Skeletal muscle tissue (tissue), 4 donors: ENCODE data around the gene TADA2B. TPM values are rescaled to one million over a fixed set of nuclear protein-coding genes. Genes with fewer than 3 reads are reported as not detected.

Experiments used
- H3K27ac ChIP-seq: one replicate; pipeline ENCODE4 v1.7.0; 2013; ENCODE audit warnings: mild to moderate bottlenecking, low read depth, low read length, inconsistent platforms
- H3K27me3 ChIP-seq, 3 donors: one replicate each; pipeline ENCODE4 v1.7.0; 2013; ENCODE audit warnings: low read length in 3 of 3; ENCODE audit not compliant: control insufficient read depth in 3 of 3, insufficient read depth in 3 of 3
- H3K36me3 ChIP-seq, 3 donors: one replicate each; pipeline ENCODE4 v1.7.0; 2013; ENCODE audit warnings: low read length in 3 of 3; ENCODE audit not compliant: control insufficient read depth in 3 of 3, insufficient read depth in 3 of 3
- H3K4me1 ChIP-seq, 3 donors: one replicate each; pipeline ENCODE4 v1.7.0; 2013; ENCODE audit warnings: low read length in 3 of 3, mild to moderate bottlenecking in 3 of 3; ENCODE audit not compliant: control insufficient read depth in 3 of 3, insufficient read depth in 3 of 3
- H3K4me3 ChIP-seq, 3 donors: one replicate each; pipeline ENCODE4 v1.7.0; 2013; ENCODE audit warnings: low read length in 3 of 3
- H3K9ac ChIP-seq, 3 donors: one replicate each; pipeline ENCODE4 v1.7.0; 2013; ENCODE audit warnings: low read length in 3 of 3, mild to moderate bottlenecking in 3 of 3, moderate library complexity in 2 of 3, low read depth in 1 of 3
- H3K9me3 ChIP-seq, 3 donors: one replicate each; pipeline ENCODE4 v1.7.0; 2013; ENCODE audit warnings: low read length in 3 of 3; ENCODE audit not compliant: control insufficient read depth in 3 of 3
- total RNA-seq: library from RNA; depleted of rRNA; stranded (reverse); fragments of >200 nt; gene quantifications from one replicate; pipeline ENCODE4 v1.2.3, GENCODE V29; 2014
- donor health status: Osteomylitis.

Gene TADA2B
- total RNA-seq, 1 donor from 2014 or later, result 19.3 TPM

GRCh38 chr4:7034262-7035081 is 8.7 kb upstream of the TADA2B start:
- Histone ChIP-seq H3K4me1 (no peaks in the 10 kb centered on the region), H3K27me3 (no peaks in the 10 kb centered on the region), H3K27ac (no peak overlapping the region), H3K9ac (no peak overlapping the region), H3K36me3 (peaks cover 28 to 34% (median 31%) of the 10 kb centered on the region in 3 donors), H3K4me3 (no peak overlapping the region), H3K9me3 (no peaks in the 10 kb centered on the region)

DNA sequence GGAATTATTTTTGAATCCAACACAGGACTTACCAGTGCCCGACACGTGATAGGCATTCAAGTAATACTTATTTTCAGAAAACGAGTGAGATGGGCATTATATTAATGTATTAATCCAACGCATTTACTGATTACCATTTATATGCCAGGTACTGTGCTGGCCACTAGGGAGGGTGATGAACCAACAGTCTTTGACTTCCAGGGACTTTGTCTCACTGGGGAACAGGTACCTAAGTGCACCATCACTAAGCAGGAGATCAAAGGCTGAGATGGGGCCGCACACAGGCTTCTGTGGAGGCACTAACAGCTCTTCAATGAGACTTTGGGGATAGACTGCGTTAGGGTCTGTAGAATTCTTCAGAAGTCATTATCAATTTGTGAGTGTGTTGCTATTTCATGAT is 5.7 kb upstream of the TADA2B start:
- H3K4me3 ChIP-seq, result no peak overlapping the region
- H3K9me3 ChIP-seq, result no peaks in the 10 kb centered on the region
- H3K36me3 ChIP-seq, result peaks cover 2 to 7% (median 3%) of the 10 kb centered on the region in 3 donors
- peaks cover 12 to 14% (median 13%) of the 10 kb centered on the region in 3 donors for H3K4me1 ChIP-seq
- no peak overlapping the region for H3K27ac ChIP-seq
- no peak overlapping the region for H3K9ac ChIP-seq
- H3K27me3 ChIP-seq, result no peaks in the 10 kb centered on the region

DNA sequence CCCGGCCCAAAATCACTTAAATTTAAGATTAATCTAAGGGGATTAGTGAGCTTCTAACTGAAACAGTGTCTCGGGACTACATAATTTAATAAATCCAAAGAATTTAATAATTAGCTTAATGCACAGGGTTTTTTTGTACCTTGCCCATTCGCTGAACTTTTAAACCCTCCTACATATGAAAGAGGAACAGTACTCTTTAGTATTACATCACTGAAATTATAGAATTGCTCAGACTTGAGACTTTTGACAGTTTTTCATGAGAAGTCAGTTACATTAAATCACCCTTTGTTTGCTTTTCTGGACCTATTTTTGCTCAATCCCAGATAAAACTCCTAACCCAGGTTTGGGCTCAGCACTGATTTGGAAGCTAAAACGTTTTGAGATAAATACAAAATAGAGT is 2.4 kb upstream of the TADA2B start:
- Histone ChIP-seq H3K9me3 (no peaks in the 10 kb centered on the region), H3K27ac (no peak overlapping the region)

DNA sequence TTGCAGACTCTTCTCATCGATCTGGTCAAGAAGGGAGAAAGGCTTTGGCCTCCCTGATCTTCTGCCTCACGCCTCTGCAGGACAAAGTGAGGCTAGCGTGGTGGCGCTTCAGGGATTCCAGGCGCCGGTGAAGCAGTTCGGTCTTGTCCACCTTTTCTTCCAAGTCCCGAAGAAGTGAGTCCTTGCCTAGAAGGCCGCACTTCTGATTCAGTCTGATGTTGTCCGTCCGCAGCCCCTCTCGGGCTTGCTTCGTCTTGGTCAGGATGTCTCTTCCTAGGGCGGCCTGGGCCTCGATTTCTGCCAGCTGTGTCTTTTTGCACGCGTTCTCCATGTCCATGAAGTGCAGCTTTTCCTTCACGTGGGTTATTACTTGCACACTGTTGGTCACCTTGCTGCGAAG is 1.9 kb upstream of the TADA2B start:
- no peak overlapping the region for H3K27ac ChIP-seq
- peaks cover 0 to 4% (median 4%) of the 10 kb centered on the region in 3 donors for H3K36me3 ChIP-seq
- H3K9ac ChIP-seq, result no peak overlapping the region
- H3K27me3 ChIP-seq, result no peaks in the 10 kb centered on the region
- peaks cover 34 to 41% (median 39%) of the 10 kb centered on the region in 3 donors for H3K4me1 ChIP-seq
- no peaks in the 10 kb centered on the region for H3K9me3 ChIP-seq
- H3K4me3 ChIP-seq, result peak overlapping the region in 1 of 3 donors; percentile 89

More for the DNA sequence above, 2.4 kb upstream of the TADA2B start:
- Histone ChIP-seq H3K27me3 (no peaks in the 10 kb centered on the region), H3K9ac (no peak overlapping the region), H3K36me3 (peaks cover 0 to 4% (median 2%) of the 10 kb centered on the region in 3 donors), H3K4me3 (no peak overlapping the region), H3K4me1 (peaks cover 29 to 36% (median 34%) of the 10 kb centered on the region in 3 donors)

- Histone ChIP-seq H3K9me3 (no peaks in the 10 kb centered on the region), H3K9ac (peak overlapping the region; percentile 61 to 81 (median 71)), H3K4me1 (peaks cover 41 to 48% (median 46%) of the 10 kb centered on the region in 3 donors), H3K4me3 (peak overlapping the region; percentile 76 to 89 (median 81)), H3K27me3 (no peaks in the 10 kb centered on the region), H3K27ac (peak overlapping the region; percentile 78), H3K36me3 (peaks cover 0 to 4% (median 4%) of the 10 kb centered on the region in 3 donors)
Observed at GRCh38 chr4:7041801-7042502, 1.2 kb upstream of the TADA2B start.

- peak overlapping the region; percentile 61 to 81 (median 71) for H3K9ac ChIP-seq
- H3K27ac ChIP-seq, result peak overlapping the region; percentile 78
- H3K27me3 ChIP-seq, result no peaks in the 10 kb centered on the region
- peaks cover 0 to 6% (median 4%) of the 10 kb centered on the region in 3 donors for H3K36me3 ChIP-seq
- peak overlapping the region; percentile 76 to 89 (median 81) for H3K4me3 ChIP-seq
- no peaks in the 10 kb centered on the region for H3K9me3 ChIP-seq
- H3K4me1 ChIP-seq, result peaks cover 48 to 55% (median 53%) of the 10 kb centered on the region in 3 donors
Observed at GRCh38 chr4:7042503-7043283, 479 bp upstream of the TADA2B start.

DNA sequence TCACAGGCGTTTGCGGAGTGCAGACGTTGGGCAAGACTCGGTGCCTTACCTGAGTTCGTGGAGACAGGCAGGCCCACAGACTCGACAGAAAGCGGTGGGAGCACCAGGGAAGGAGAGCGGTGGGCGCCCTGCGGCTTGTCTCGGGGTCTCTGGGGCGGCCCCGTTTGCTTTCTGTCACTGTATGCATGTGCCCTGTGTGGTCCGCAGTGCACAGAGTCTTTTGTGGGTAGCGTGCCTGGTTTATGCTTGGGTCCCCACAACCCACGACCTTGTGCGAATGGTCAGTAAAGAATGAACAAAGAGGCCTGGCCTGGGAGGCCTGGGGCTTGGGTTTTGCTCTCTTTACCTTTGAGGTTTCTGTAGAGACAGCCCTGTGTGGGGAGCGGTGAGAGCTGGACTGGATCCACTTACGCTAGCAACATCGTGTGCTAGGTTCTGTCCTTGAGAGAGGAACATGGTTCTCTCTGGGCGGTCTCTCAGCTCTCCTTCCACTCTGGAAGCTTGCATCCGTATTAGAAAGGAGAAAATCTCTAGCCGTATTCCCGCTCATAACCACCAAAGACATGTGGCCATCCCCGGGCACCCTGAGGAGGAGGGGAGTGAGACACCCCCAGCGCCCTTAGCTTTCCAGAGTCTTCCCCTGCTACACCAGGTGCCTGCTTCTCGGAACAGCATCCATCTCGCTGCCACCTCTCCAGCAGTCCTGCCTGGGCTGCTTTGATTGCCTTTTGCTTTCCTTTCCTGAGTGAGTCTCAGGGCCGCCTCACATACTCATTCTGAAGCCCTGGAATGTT is 1.2 kb downstream of the TADA2B start:
- peak overlapping the region; percentile 95 to 98 (median 98) for H3K9ac ChIP-seq
- H3K27me3 ChIP-seq, result no peaks in the 10 kb centered on the region
- H3K4me3 ChIP-seq, result peak overlapping the region; percentile 91 to 99 (median 92)
- no peaks in the 10 kb centered on the region for H3K9me3 ChIP-seq
- peaks cover 0 to 6% (median 4%) of the 10 kb centered on the region in 3 donors for H3K36me3 ChIP-seq
- peaks cover 51 to 66% (median 58%) of the 10 kb centered on the region in 3 donors for H3K4me1 ChIP-seq
- H3K27ac ChIP-seq, result peak overlapping the region; percentile 88

GRCh38 chr4:7045553-7045952 is 2.4 kb downstream of the TADA2B start:
- peaks cover 53 to 78% (median 68%) of the 10 kb centered on the region in 3 donors for H3K4me1 ChIP-seq
- H3K9ac ChIP-seq, result peak overlapping the region; percentile 24 to 98 (median 71)
- H3K27me3 ChIP-seq, result no peaks in the 10 kb centered on the region
- peak overlapping the region; percentile 37 for H3K27ac ChIP-seq
- H3K4me3 ChIP-seq, result peak overlapping the region; percentile 56 to 99 (median 91)
- no peaks in the 10 kb centered on the region for H3K9me3 ChIP-seq
- H3K36me3 ChIP-seq, result peaks cover 2 to 6% (median 4%) of the 10 kb centered on the region in 3 donors
